GM12878 (cell line): ENCODE results near the gene SLC37A1. TPM values are rescaled to one million over a fixed set of nuclear protein-coding genes. Genes with fewer than 3 reads are reported as not detected.

Experiments used
- ATAC-seq: fragments of 200-7000 bp; cut with Tn5 transposase; 3 replicates; pipeline ENCODE4 v1.9.1; 2020; ENCODE audit warnings: mild to moderate bottlenecking, moderate library complexity
- BruUV-seq: library from RNA; stranded (reverse); fragments of 400-500 nt; replicated peaks from 2 replicates; lab custom pipeline; 2021; lab: Mats Ljungman, UMichigan
- CTCF ChIA-PET: fragments of 300-600 bp; sonication (Branson Sonifier 250); formaldehyde crosslinking; extraction: SDS; loops from one replicate; lab custom pipeline; 2021; ENCODE audit warnings: inconsistent platforms; lab: Yijun Ruan, JAX
- POLR2A ChIA-PET: fragments of 350-600 bp; formaldehyde crosslinking; extraction: SDS; loops from one replicate; lab custom pipeline; 2021; ENCODE audit warnings: inconsistent platforms; lab: Charles Lee
- RAD21 ChIA-PET: fragments of 300-600 bp; sonication (Branson Sonifier 250); formaldehyde crosslinking; loops from one replicate; lab custom pipeline; 2023; ENCODE audit warnings: antibody characterized with exemption; ENCODE audit not compliant: unreplicated experiment; lab: Charles Lee
- SMC1A ChIA-PET: fragments of 300-600 bp; sonication (Branson Sonifier 250); formaldehyde crosslinking; loops from one replicate; lab custom pipeline; 2023; ENCODE audit not compliant: unreplicated experiment, uncharacterized antibody; lab: Charles Lee
- DNase-seq: peaks from one replicate; pipeline ENCODE4 v3.0.0-alpha.2; 2011; ENCODE audit warnings: low read depth, low spot score
- FAIRE-seq: peaks from 3 replicates; lab custom pipeline; 2011; peaks lifted over from hg19 to GRCh38; lab: Jason Lieb, UNC
- H2AFZ ChIP-seq: 2 replicates; pipeline ENCODE4 v1.6.0; 2011; ENCODE audit warnings: low read depth, low read length, control low read depth; ENCODE audit not compliant: control insufficient read depth
- H3K27ac ChIP-seq: 2 replicates; pipeline ENCODE4 v1.5.1; 2011; ENCODE audit warnings: control low read depth; ENCODE audit not compliant: control insufficient read depth, insufficient read depth
- H3K27me3 ChIP-seq, 2 experiments: replicated peaks in 1 of 2; 2 replicates each; pipeline versions ENCODE4 v1.6.0 to v1.6.1; 2011; ENCODE audit warnings: low read length in 1 of 2; ENCODE audit not compliant: control insufficient read depth in 2 of 2, insufficient read depth in 2 of 2
- H3K36me3 ChIP-seq, 2 experiments: 2 replicates each; pipeline ENCODE4 v1.5.1; 2011; ENCODE audit warnings: low read length in 1 of 2; ENCODE audit not compliant: control insufficient read depth in 2 of 2, insufficient read depth in 2 of 2
- H3K4me1 ChIP-seq: 2 replicates; pipeline ENCODE4 v1.6.1; 2011; ENCODE audit warnings: mild to moderate bottlenecking, low read length, moderate library complexity, mixed read lengths; ENCODE audit not compliant: control insufficient read depth, insufficient read depth
- H3K4me2 ChIP-seq: 2 replicates; pipeline ENCODE4 v1.6.0; 2011; ENCODE audit warnings: control low read depth; ENCODE audit not compliant: control insufficient read depth, insufficient read depth
- H3K4me3 ChIP-seq: fragments of 200-600 bp; sonication (generic); 2 replicates; pipeline ENCODE4 v1.5.1; 2016
- H3K79me2 ChIP-seq: 2 replicates; pipeline ENCODE4 v1.6.0; 2011; ENCODE audit warnings: low read length; ENCODE audit not compliant: control insufficient read depth, insufficient read depth
- H3K9ac ChIP-seq: 2 replicates; pipeline ENCODE4 v1.8.0; 2011; ENCODE audit warnings: low read length, control low read depth, mixed read lengths; ENCODE audit not compliant: control insufficient read depth, insufficient read depth
- H3K9me3 ChIP-seq: replicated peaks from 3 replicates; pipeline ENCODE4 v1.5.1; 2011; ENCODE audit warnings: mild to moderate bottlenecking, low read length; ENCODE audit not compliant: control insufficient read depth, insufficient read depth
- H4K20me1 ChIP-seq: 2 replicates; pipeline ENCODE4 v1.6.0; 2011; ENCODE audit not compliant: control insufficient read depth, insufficient read depth
- ATF3 ChIP-seq: IDR thresholded peaks from 2 replicates; pipeline ENCODE4 v1.6.1; 2011; ENCODE audit warnings: low read depth, mild to moderate bottlenecking, low read length, moderate library complexity, borderline replicate concordance; ENCODE audit errors: extremely low read depth
- BMI1 ChIP-seq: fragments of 450-650 bp; IDR thresholded peaks from 2 replicates; pipeline ENCODE4 v1.6.1; 2016; ENCODE audit warnings: mild to moderate bottlenecking, moderate library complexity, borderline replicate concordance
- EP300 ChIP-seq, 2 experiments: fragments of 150-350 bp in 1 of 2; IDR thresholded peaks; 2 replicates each; pipeline ENCODE4 v1.6.1; 2011 to 2012; ENCODE audit warnings: low read depth in 2 of 2, low read length in 2 of 2, borderline replicate concordance in 1 of 2, improper control_type of control experiment in 1 of 2, inconsistent platforms in 1 of 2; ENCODE audit not compliant: control insufficient read depth in 1 of 2
- FOXK2 ChIP-seq: fragments of 450-650 bp; IDR thresholded peaks from 2 replicates; pipeline ENCODE4 v1.6.1; 2017; ENCODE audit warnings: mild to moderate bottlenecking, moderate library complexity
- MTA3 ChIP-seq: IDR thresholded peaks from 2 replicates; pipeline ENCODE4 v1.6.1; 2012; ENCODE audit warnings: low read length, inconsistent platforms, borderline replicate concordance
- MYB ChIP-seq: fragments of 150-350 bp; IDR thresholded peaks from 2 replicates; pipeline ENCODE4 v1.6.1; 2014; ENCODE audit warnings: mild to moderate bottlenecking, low read depth, low read length, borderline replicate concordance
- RBBP5 ChIP-seq: fragments of 200-600 bp; sonication (generic); conservative IDR thresholded peaks from 2 replicates; pipeline ENCODE4 v1.6.1; 2016
- STAT3 ChIP-seq: IDR thresholded peaks from 2 replicates; pipeline ENCODE4 v1.6.1; 2011; ENCODE audit warnings: low read depth, low read length, improper control_type of control experiment
- SUPT20H ChIP-seq: IDR thresholded peaks from 2 replicates; pipeline ENCODE4 v1.6.1; 2011; ENCODE audit warnings: low read depth, mild to moderate bottlenecking, low read length, moderate library complexity, borderline replicate concordance; ENCODE audit not compliant: control insufficient read depth
- TCF3 ChIP-seq: IDR thresholded peaks from 2 replicates; pipeline ENCODE4 v1.6.1; 2012; ENCODE audit warnings: low read depth, mild to moderate bottlenecking, low read length, borderline replicate concordance; ENCODE audit not compliant: insufficient read depth
- YY1 ChIP-seq: IDR thresholded peaks from 2 replicates; pipeline ENCODE4 v1.6.1; 2011; ENCODE audit warnings: low read depth, mild to moderate bottlenecking, low read length
- ZZZ3 ChIP-seq: IDR thresholded peaks from 2 replicates; pipeline ENCODE4 v1.6.1; 2011; ENCODE audit warnings: low read depth; ENCODE audit not compliant: control insufficient read depth, insufficient read length
- WGBS: methylation state at CpG from one replicate; pipeline ENCODE4 v1.1.6; 2016; ENCODE audit warnings: low lambda C conversion rate; ENCODE audit not compliant: insufficient replicate concordance, insufficient coverage; ENCODE audit errors: missing lambda C conversion rate; 5-methylcytosine and 5-hydroxymethylcytosine counted together
- in situ Hi-C: fragments of 300-500 bp; cut with MboI; formaldehyde crosslinking; loops from 9 replicates; pipeline ENCODE4 v1.14.3; 2018; ENCODE audit warnings: mixed read lengths
- intact Hi-C: fragments of 100-400 bp; cut with micrococcal nuclease; formaldehyde crosslinking; loops from one replicate; pipeline ENCODE4 v1.14.2; 2022; ENCODE audit not compliant: unreplicated experiment
- polyA plus RNA-seq, 11 experiments: library from polyadenylated mRNA; depleted of rRNA in 4 of 11; unstranded in 6 of 11; stranded (reverse) in 5 of 11; fragments of >200 nt; fragmentation: Nextera tagmentation in 4 of 11; fragmentation: Illumina TruSeq in 1 of 11; extraction: Ambion mirVana in 4 of 11; extraction: Trizol in 1 of 11; gene quantifications; 1 replicate in 1 of 11; 2 replicates in 10 of 11; pipeline versions ENCODE4 v1.2.1 to v1.2.3, GENCODE V29; 2011 to 2016; ENCODE audit warnings: inconsistent platforms in 2 of 11, missing spikeins in 2 of 11, low read depth in 1 of 11
- total RNA-seq, 4 experiments: library from RNA; depleted of rRNA in 3 of 4; stranded (reverse); fragments of >200 nt in 3 of 4; fragmentation: Illumina TruSeq in 1 of 4; extraction: Trizol in 1 of 4; gene quantifications; 2 replicates each; pipeline versions ENCODE4 v1.2.1 to v1.2.3, GENCODE V29; 2013 to 2021
- TF ChIP-seq, protein P1 (sequence below): fragments of 150-350 bp; IDR thresholded peaks from 2 replicates; pipeline ENCODE4 v1.6.1; 2014; ENCODE audit warnings: mild to moderate bottlenecking, low read depth, low read length

The SLC37A1 gene
- total and polyA plus RNA-seq, 10 of the 15 experiments (the other 5 are each of a cell fraction or from before 2014, with no cell fraction given) = 1.1 to 35.5 (median 24.4) TPM

DNA sequence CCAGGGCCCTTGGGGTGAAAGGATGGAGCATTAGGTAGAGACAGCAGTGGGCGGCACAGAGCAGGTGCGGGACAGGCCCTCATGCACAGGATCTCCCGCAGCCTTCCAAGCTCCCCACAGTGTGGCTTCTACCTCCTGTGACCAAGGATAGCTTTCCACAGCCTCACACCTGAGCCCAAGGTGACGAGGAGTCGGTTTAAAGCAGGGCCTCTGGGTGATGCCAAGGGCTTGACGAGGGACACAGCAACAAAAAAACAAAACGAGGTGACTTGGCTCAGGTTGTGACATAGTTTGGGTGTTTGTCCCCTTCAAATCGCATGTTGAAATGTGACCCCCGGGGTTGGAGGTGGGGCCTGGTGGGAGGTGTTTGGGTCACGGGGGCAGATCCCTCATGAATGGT is 32.9 kb upstream of the SLC37A1 start:
- ChIA-PET SMC1A (interaction anchor here (1.4 kb wide), 1 partner anchor 13 kb away, joined by 4 read pairs; no protein-coding TSS in a partner anchor), CTCF (interaction anchor here (0.9 kb wide), 1 partner anchor 10 kb away, joined by 4 read pairs; no protein-coding TSS in a partner anchor), POLR2A (interaction anchor here (0.6 to 1.2 kb wide), 2 partner anchors 33 to 47 kb away, joined by 3 to 4 read pairs; partner anchors contain the start of gene SLC37A1), RAD21 (interaction anchor here (0.6 to 6.1 kb wide), 2 partner anchors 13 to 33 kb away, joined by 3 to 57 read pairs; partner anchors contain the start of gene SLC37A1)
- no peak for DNase-seq
- Histone ChIP-seq H3K27ac (no peak overlapping the region), H3K27me3 (no peaks in the 10 kb centered on the region; a peak in 1 of 4 replicates), H2AFZ (no peak overlapping the region), H3K9me3 (no peaks in the 10 kb centered on the region; the same call in 2 of the 3 replicates), H4K20me1 (no peaks in the 10 kb centered on the region), H3K36me3 (no peaks in the 10 kb centered on the region), H3K4me1 (peaks cover 29% of the 10 kb centered on the region), H3K9ac (no peak overlapping the region), H3K79me2 (no peaks in the 10 kb centered on the region), H3K4me2 (no peak overlapping the region), H3K4me3 (no peak overlapping the region)
- no TSS peak for BruUV-seq
- no peak for ATAC-seq
- intact Hi-C loops (no loop called here), in situ Hi-C loops (no loop called here)
- TF ChIP-seq STAT3 = no peak
- WGBS = 89% methylated on average over 10 of the region's 10 CpGs
- no peak for FAIRE-seq

DNA sequence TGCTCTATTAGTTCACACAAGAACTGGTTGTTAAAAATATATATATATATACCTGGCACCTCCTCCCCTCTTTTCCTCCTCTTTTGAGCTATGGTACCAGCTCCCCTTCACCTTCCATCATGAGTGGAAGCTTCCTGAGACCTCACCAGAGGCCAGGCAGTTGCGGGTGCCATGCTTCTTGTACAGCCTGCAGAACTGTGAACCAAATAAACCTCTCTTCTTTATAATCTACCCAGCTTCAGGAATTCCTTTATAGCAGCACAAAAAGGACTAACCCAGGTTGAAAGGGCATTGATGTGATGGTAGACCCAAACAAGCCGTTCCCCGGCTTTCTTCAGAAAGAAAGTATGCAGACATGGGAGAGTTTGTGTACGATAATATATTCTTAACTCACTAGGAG is 32.5 kb upstream of the SLC37A1 start:
- FAIRE-seq = no peak
- Histone ChIP-seq H3K4me3 (no peak overlapping the region), H3K36me3 (no peaks in the 10 kb centered on the region), H3K79me2 (no peaks in the 10 kb centered on the region), H3K9ac (no peak overlapping the region), H3K4me2 (no peak overlapping the region), H4K20me1 (no peaks in the 10 kb centered on the region), H2AFZ (no peak overlapping the region), H3K27ac (no peak overlapping the region), H3K4me1 (peaks cover 25% of the 10 kb centered on the region), H3K9me3 (no peaks in the 10 kb centered on the region; the same call in 2 of the 3 replicates), H3K27me3 (no peaks in the 10 kb centered on the region; a peak in 1 of 4 replicates)
- POLR2A ChIA-PET = interaction anchor here (0.6 to 1.2 kb wide), 2 partner anchors 33 to 47 kb away, joined by 3 to 4 read pairs; partner anchors contain the start of gene SLC37A1
- CTCF ChIA-PET = interaction anchor here (0.9 kb wide), 1 partner anchor 9 kb away, joined by 4 read pairs; no protein-coding TSS in a partner anchor
- in situ Hi-C loops = no loop called here
- no peak for DNase-seq
- intact Hi-C loops = no loop called here
- ATAC-seq = no peak
- no TSS peak for BruUV-seq
- 89% methylated on average over 4 of the region's 4 CpGs for WGBS
- RAD21 ChIA-PET = interaction anchor here (0.6 kb wide), 1 partner anchor 33 kb away, joined by 3 read pairs; the partner anchor contains the start of gene SLC37A1
- SMC1A ChIA-PET = interaction anchor here (1.0 to 1.9 kb wide), 4 partner anchors 14 to 55 kb away, joined by 3 to 5 read pairs (median 4); no protein-coding TSS in a partner anchor
- TF ChIP-seq TCF3 (no peak), EP300 (IDR thresholded peaks at IDR 0.05; ENCODE audit: borderline replicate concordance in 1 of 2, control insufficient read depth in 1 of 2, low read depth in 2 of 2, low read length in 2 of 2) (no peak), BMI1 (no peak), YY1 (no peak), ATF3 (no peak), MYB (no peak), MTA3 (no peak), SUPT20H (no peak), FOXK2 (no peak), ZZZ3 (no peak), RBBP5 (no peak)
- TF ChIP-seq, protein P1, sequence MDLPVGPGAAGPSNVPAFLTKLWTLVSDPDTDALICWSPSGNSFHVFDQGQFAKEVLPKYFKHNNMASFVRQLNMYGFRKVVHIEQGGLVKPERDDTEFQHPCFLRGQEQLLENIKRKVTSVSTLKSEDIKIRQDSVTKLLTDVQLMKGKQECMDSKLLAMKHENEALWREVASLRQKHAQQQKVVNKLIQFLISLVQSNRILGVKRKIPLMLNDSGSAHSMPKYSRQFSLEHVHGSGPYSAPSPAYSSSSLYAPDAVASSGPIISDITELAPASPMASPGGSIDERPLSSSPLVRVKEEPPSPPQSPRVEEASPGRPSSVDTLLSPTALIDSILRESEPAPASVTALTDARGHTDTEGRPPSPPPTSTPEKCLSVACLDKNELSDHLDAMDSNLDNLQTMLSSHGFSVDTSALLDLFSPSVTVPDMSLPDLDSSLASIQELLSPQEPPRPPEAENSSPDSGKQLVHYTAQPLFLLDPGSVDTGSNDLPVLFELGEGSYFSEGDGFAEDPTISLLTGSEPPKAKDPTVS = no peak
